ENCODE measurements around the gene SMARCC1. TPM values are rescaled to one million over a fixed set of nuclear protein-coding genes. Genes with fewer than 3 reads are reported as not detected.

SMARCC1 gene
- total and polyA plus RNA-seq, 2 of the 4 experiments (the other 2 are of a cell fraction): 18.6 to 39.6 TPM

GRCh38 chr3:47678446-47679338 lies 103.0 kb downstream of the SMARCC1 start (continued):
- TF ChIP-seq ELK1 (IDR thresholded peaks at IDR 0.05; ENCODE audit: borderline replicate concordance, low read depth, low read length): no peak
